Natural killer cell treated with Interleukin-12 subunit alpha and Interleukin-12 subunit beta and Interleukin-15 and Interleukin-18, amount 100 ng/mL, for 72 hours (primary cell): ENCODE measurements around the gene HOXA6. TPM values are rescaled to one million over a fixed set of nuclear protein-coding genes. Genes with fewer than 3 reads are reported as not detected.

Experiments
- ATAC-seq, 2 donors: fragments of 150-1000 bp; cut with Tn5 transposase in 1 of 2; sonication (Bioruptor Pico), chemical (Tn5 transposase) in 1 of 2; 2 replicates each; pipeline ENCODE4 v1.10.0; 2021
- DNase-seq: peaks from one replicate; pipeline ENCODE4 v3.0.0; 2022; ENCODE audit warnings: low spot score
- H3K27ac Mint-ChIP-seq, 2 donors: 1 replicate in 1 of 2; 2 replicates in 1 of 2; pipeline ENCODE4 v1.8.0; 2022; ENCODE audit warnings: mixed read lengths in 2 of 2, mild to moderate bottlenecking in 1 of 2, moderate library complexity in 1 of 2
- H3K27me3 Mint-ChIP-seq, 2 donors: 1 replicate in 1 of 2; 2 replicates in 1 of 2; pipeline ENCODE4 v1.8.0; 2022; ENCODE audit warnings: mixed read lengths in 2 of 2
- H3K36me3 Mint-ChIP-seq: one replicate; pipeline ENCODE4 v1.8.0; 2022; ENCODE audit warnings: mixed read lengths
- H3K4me1 Mint-ChIP-seq, 2 donors: 1 replicate in 1 of 2; 2 replicates in 1 of 2; pipeline ENCODE4 v1.8.0; 2022; ENCODE audit warnings: low read depth in 2 of 2, mixed read lengths in 2 of 2, mild to moderate bottlenecking in 1 of 2
- H3K4me3 Mint-ChIP-seq: one replicate; pipeline ENCODE4 v1.8.0; 2022; ENCODE audit warnings: mixed read lengths
- H3K9me3 Mint-ChIP-seq: 2 replicates; pipeline ENCODE4 v1.8.0; 2022; ENCODE audit warnings: mixed read lengths
- total RNA-seq, 2 donors: library from RNA; stranded (reverse); gene quantifications; one replicate each; pipeline ENCODE4 v1.2.3, GENCODE V29; 2022

HOXA6 gene
- total RNA-seq, 2 donors from 2014 or later, result 0.81 TPM; not detected in 1

- Mint-ChIP-seq H3K36me3 (no peaks in the 10 kb centered on the region), H3K4me3 (no peak overlapping the region), H3K27ac (no peak overlapping the region), H3K27me3 (no peaks in the 10 kb centered on the region), H3K9me3 (no peaks in the 10 kb centered on the region), H3K4me1 (no peaks in the 10 kb centered on the region)
- no peak for DNase-seq
- ATAC-seq, result no peak
These were observed 28.1 kb downstream of the HOXA6 start for GRCh38 chr7:27119412-27119911.

GRCh38 chr7:27118580-27118979, 29.0 kb downstream of the HOXA6 start:
- H3K4me1 Mint-ChIP-seq, result no peaks in the 10 kb centered on the region
- DNase-seq, result no peak
- no peak for ATAC-seq
- no peak overlapping the region for H3K4me3 Mint-ChIP-seq
- no peaks in the 10 kb centered on the region for H3K9me3 Mint-ChIP-seq
- H3K27me3 Mint-ChIP-seq, result no peaks in the 10 kb centered on the region
- H3K27ac Mint-ChIP-seq, result no peak overlapping the region
- no peaks in the 10 kb centered on the region for H3K36me3 Mint-ChIP-seq

GRCh38 chr7:27117887-27118491, 29.6 kb downstream of the HOXA6 start:
- Mint-ChIP-seq H3K9me3 (no peaks in the 10 kb centered on the region), H3K27me3 (no peaks in the 10 kb centered on the region), H3K36me3 (no peaks in the 10 kb centered on the region), H3K4me3 (no peak overlapping the region), H3K27ac (no peak overlapping the region), H3K4me1 (no peaks in the 10 kb centered on the region)
- DNase-seq, result no peak
- no peak for ATAC-seq

DNA sequence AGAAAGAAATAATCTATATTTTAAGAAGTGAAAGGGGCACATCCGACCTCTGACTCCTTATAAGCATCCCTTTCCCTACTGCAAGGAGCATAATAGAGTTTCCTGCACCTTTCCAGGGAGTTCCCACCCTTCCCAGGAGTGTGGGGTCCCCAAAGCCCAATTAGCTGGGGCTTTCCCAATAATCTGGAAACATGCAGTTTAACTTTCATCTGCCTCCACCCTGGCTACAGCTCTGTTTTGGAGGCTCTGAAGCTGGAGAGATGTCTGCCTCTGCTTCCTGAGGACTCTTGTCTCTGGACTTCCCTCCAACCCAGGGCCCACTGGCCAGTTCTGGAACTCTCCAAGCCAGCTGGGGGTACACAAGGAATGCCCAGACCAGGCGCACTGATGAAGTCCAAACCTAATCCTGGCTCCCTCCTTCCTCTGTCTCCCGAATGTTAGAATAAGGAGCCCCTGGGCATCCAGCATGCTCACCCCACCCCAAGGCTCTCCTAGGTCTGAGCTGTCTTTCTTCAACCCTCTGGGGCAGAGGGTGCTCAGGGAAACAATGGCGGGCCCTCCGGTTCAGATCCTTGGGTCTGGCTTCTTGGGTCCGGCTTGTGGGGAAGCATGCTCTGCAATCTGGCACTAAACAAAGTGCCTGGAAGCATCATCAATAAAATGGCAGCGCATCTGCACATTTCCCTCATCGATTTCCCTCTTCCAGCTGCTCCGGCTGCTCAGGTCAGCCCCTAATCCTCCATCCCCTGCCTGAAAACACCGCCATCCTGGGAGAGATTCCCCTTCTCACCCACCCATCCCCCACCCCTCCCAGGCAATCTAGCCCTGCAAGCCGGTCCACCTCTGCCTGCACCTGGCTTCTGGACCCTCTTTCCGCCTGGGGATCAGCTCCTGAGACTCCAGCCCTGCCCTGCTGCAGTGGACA, 30.4 kb downstream of the HOXA6 start:
- Mint-ChIP-seq H3K27me3 (no peaks in the 10 kb centered on the region), H3K4me3 (no peak overlapping the region), H3K4me1 (no peaks in the 10 kb centered on the region), H3K9me3 (no peaks in the 10 kb centered on the region), H3K36me3 (no peaks in the 10 kb centered on the region), H3K27ac (no peak overlapping the region)
- DNase-seq, result no peak
- ATAC-seq, result no peak

DNA sequence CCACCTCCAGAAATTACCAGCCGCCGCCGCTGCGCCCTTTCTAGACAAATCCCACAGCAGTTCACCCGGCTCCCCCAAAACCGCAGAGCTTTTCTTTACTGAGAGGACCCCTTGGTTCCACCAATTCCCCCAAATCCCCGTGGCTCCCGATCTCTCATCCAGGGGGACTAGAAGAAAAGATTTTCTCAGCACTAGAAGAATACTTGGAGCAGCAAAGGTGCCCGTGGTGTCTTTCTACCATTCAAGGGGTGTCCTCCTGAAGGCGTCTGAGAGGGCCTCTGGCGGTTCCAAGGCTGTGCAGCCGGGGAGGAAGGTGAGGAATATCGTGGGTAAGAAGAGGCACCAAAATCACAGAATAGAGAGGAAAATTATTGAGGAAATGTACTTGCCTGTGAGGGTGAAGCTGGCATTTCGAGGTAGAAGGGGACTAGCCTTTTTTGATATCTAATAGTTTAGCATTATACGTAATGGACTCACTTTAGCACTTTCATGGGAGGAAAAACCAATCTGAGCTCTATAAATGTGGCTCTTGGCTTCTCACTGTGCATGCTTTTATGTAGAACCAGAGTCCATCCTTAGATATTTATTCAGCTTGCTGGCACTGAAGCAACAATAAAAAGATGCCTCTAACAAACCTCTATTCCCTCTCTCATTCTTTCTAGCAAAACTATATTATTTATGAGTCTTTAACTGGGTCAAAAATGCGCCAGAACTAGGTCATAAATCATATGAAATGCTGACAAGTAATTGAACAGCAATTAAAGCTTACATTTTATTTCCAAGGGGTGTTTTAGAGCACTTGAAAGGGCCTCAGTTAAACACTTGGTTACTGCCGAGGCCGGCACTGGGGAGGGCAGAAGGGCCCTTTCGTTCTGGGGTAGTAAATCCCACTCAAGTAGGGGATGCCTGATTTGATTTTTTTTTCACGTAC, 31.3 kb downstream of the HOXA6 start:
- no peak overlapping the region for H3K27ac Mint-ChIP-seq
- H3K4me3 Mint-ChIP-seq, result no peak overlapping the region
- H3K36me3 Mint-ChIP-seq, result no peaks in the 10 kb centered on the region
- H3K27me3 Mint-ChIP-seq, result no peaks in the 10 kb centered on the region
- no peaks in the 10 kb centered on the region for H3K4me1 Mint-ChIP-seq
- no peak for DNase-seq
- H3K9me3 Mint-ChIP-seq, result no peaks in the 10 kb centered on the region
- no peak for ATAC-seq

DNA sequence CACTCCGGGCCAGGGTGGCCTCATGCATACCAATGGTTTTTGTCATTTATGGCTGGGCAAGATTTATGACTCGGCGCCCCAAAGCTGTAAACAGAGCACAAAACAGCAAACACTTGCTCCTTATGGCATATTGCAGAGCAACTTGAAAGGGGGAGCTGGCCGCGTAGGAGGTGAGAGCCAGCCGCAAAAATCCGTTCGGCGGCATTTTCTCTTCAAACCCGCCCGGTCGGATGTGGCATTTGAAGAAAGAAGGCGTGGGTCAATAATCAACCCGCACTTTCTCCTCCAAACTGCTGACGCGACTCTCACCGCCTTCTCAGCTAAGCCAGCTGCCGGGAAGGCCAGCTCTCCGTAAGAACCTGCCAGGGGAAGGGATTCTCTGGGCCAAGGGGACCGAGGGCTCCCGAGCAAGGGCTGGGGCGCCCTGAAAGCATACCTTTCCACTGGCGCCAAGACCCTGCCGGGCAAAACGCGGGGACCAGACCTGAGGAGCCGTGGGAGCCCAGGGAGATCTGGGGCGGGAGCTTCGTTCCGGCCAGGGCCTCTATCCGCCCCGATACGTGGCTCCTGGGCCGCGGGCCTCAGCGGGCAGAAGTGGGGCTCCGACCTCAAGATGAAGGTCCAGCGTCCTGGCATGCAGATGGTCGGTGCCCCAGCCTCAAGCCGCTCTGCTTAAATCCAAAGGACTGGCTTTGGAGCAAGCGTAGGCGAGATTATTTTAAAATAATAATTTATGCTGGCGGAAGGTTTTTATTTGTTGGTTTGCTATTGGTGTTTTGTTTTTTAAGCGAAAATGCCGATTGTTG, 32.1 kb downstream of the HOXA6 start:
- H3K36me3 Mint-ChIP-seq, result no peaks in the 10 kb centered on the region
- no peak overlapping the region for H3K27ac Mint-ChIP-seq
- H3K4me3 Mint-ChIP-seq, result no peak overlapping the region
- no peaks in the 10 kb centered on the region for H3K27me3 Mint-ChIP-seq
- H3K4me1 Mint-ChIP-seq, result no peaks in the 10 kb centered on the region
- H3K9me3 Mint-ChIP-seq, result no peaks in the 10 kb centered on the region
- DNase-seq (no peak), ATAC-seq (no peak)

DNA sequence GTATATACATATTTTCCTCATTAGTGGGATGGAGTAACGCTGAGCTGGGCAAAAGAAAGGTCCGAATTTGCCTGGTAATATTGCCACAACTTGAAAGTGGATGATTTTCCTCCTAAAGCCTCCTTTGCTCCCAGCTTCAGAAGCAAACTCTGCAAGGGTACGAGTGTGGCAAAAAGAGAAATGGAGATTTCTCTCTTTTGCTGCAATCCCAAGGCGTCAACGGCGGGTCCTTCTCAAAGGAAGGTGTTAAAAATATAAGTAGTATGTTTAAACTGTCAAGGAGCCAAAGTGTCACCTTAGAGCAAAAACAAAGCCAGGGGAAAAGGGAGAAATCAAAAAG, 32.7 kb downstream of the HOXA6 start:
- no peak for ATAC-seq
- DNase-seq, result no peak
- H3K9me3 Mint-ChIP-seq, result no peaks in the 10 kb centered on the region
- H3K27me3 Mint-ChIP-seq, result no peaks in the 10 kb centered on the region
- H3K27ac Mint-ChIP-seq, result no peak overlapping the region
- no peaks in the 10 kb centered on the region for H3K36me3 Mint-ChIP-seq
- H3K4me3 Mint-ChIP-seq, result no peak overlapping the region
- H3K4me1 Mint-ChIP-seq, result no peaks in the 10 kb centered on the region

GRCh38 chr7:27113991-27114769, 33.4 kb downstream of the HOXA6 start:
- ATAC-seq, result no peak
- H3K4me3 Mint-ChIP-seq, result no peak overlapping the region
- no peaks in the 10 kb centered on the region for H3K36me3 Mint-ChIP-seq

GRCh38 chr7:27112955-27113949, 34.3 kb downstream of the HOXA6 start:
- Mint-ChIP-seq H3K9me3 (no peaks in the 10 kb centered on the region), H3K4me1 (no peaks in the 10 kb centered on the region), H3K27ac (no peak overlapping the region), H3K36me3 (no peaks in the 10 kb centered on the region), H3K27me3 (no peaks in the 10 kb centered on the region), H3K4me3 (no peak overlapping the region)
- ATAC-seq (no peak), DNase-seq (no peak)

More at GRCh38 chr7:27113991-27114769, 33.4 kb downstream of the HOXA6 start:
- Mint-ChIP-seq H3K27me3 (no peaks in the 10 kb centered on the region), H3K4me1 (no peaks in the 10 kb centered on the region), H3K9me3 (no peaks in the 10 kb centered on the region), H3K27ac (no peak overlapping the region)
- no peak for DNase-seq

DNA sequence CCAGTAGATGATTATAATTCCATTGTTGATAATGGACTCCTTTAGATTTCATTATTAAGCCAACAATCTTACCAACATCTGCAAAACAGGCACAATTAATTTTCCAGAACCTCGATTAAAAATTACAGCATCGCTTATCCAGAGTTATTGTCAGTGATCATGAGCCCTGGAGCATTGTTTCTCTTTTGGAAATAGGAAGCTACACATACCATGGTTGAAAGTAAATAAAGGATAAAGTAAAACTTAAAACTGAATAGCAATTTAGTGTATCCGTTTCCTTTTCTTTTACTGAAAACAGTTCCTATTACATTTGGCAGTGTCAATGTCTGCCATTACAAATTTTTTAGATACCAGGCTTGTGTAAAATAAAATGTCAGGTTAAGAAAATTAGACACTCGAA, 35.2 kb downstream of the HOXA6 start:
- no peak overlapping the region for H3K4me3 Mint-ChIP-seq
- no peak for DNase-seq
- H3K27ac Mint-ChIP-seq, result no peak overlapping the region
- H3K9me3 Mint-ChIP-seq, result no peaks in the 10 kb centered on the region
- H3K27me3 Mint-ChIP-seq, result no peaks in the 10 kb centered on the region
- no peak for ATAC-seq
- H3K4me1 Mint-ChIP-seq, result no peaks in the 10 kb centered on the region
- no peaks in the 10 kb centered on the region for H3K36me3 Mint-ChIP-seq

GRCh38 chr7:27111751-27112277, 35.8 kb downstream of the HOXA6 start:
- no peak overlapping the region for H3K27ac Mint-ChIP-seq
- no peaks in the 10 kb centered on the region for H3K27me3 Mint-ChIP-seq
- no peaks in the 10 kb centered on the region for H3K36me3 Mint-ChIP-seq
- H3K4me3 Mint-ChIP-seq, result no peak overlapping the region
- no peak for DNase-seq
- H3K9me3 Mint-ChIP-seq, result no peaks in the 10 kb centered on the region
- no peaks in the 10 kb centered on the region for H3K4me1 Mint-ChIP-seq
- no peak for ATAC-seq
